Measurements from ENCODE around the gene SREBF1. TPM values are rescaled to one million over a fixed set of nuclear protein-coding genes. Genes with fewer than 3 reads are reported as not detected.

SREBF1 gene
- total and polyA plus RNA-seq, 2 experiments from 2014 or later, result 38.9 to 45.9 TPM

GRCh38 chr17:17824119-17824782 is 12.5 kb downstream of the SREBF1 start:
- H3K36me3 ChIP-seq, result no peaks in the 10 kb centered on the region
- no peaks in the 10 kb centered on the region for H3K9me3 ChIP-seq (ENCODE audit: low read depth)
- TF ChIP-seq CTCF (IDR thresholded peaks at IDR 0.05; ENCODE audit: low read depth, low read length), result no peak
- no peak for DNase-seq (ENCODE audit: low read depth in 1 of 2, low spot score in 1 of 2)
- H3K27ac ChIP-seq, result peak overlapping the region; percentile 64
- H3K4me1 ChIP-seq (ENCODE audit: low read depth), result peaks cover 32% of the 10 kb centered on the region
- peak overlapping the region; percentile 1 for H3K4me3 ChIP-seq
- no peaks in the 10 kb centered on the region for H3K27me3 ChIP-seq

- no peak for TF ChIP-seq CTCF (IDR thresholded peaks at IDR 0.05; ENCODE audit: low read depth, low read length)
- H3K4me1 ChIP-seq (ENCODE audit: low read depth), result peaks cover 32% of the 10 kb centered on the region
- no peaks in the 10 kb centered on the region for H3K27me3 ChIP-seq
- DNase-seq (ENCODE audit: low read depth in 1 of 2, low spot score in 1 of 2), result peak; percentile 88 to 96
- H3K9me3 ChIP-seq (ENCODE audit: low read depth), result no peaks in the 10 kb centered on the region
- peak overlapping the region; percentile 64 for H3K27ac ChIP-seq
- H3K4me3 ChIP-seq, result peak overlapping the region; percentile 39
- H3K36me3 ChIP-seq, result no peaks in the 10 kb centered on the region
Observed at GRCh38 chr17:17823433-17824118, 13.2 kb downstream of the SREBF1 start.

- no peak overlapping the region for H3K27ac ChIP-seq
- H3K36me3 ChIP-seq, result no peaks in the 10 kb centered on the region
- no peak for TF ChIP-seq CTCF (IDR thresholded peaks at IDR 0.05; ENCODE audit: low read depth, low read length)
- H3K9me3 ChIP-seq (ENCODE audit: low read depth), result no peaks in the 10 kb centered on the region
- H3K27me3 ChIP-seq, result no peaks in the 10 kb centered on the region
- H3K4me1 ChIP-seq (ENCODE audit: low read depth), result peaks cover 32% of the 10 kb centered on the region
- DNase-seq (ENCODE audit: low read depth in 1 of 2, low spot score in 1 of 2), result no peak
- peak overlapping the region; percentile 39 for H3K4me3 ChIP-seq
Observed at GRCh38 chr17:17822616-17823015, 14.2 kb downstream of the SREBF1 start.

GRCh38 chr17:17822189-17822588 is 14.6 kb downstream of the SREBF1 start:
- no peak for TF ChIP-seq CTCF (IDR thresholded peaks at IDR 0.05; ENCODE audit: low read depth, low read length)
- no peaks in the 10 kb centered on the region for H3K27me3 ChIP-seq
- peaks cover 32% of the 10 kb centered on the region for H3K4me1 ChIP-seq (ENCODE audit: low read depth)
- no peak overlapping the region for H3K27ac ChIP-seq
- no peak overlapping the region for H3K4me3 ChIP-seq
- peak in 1 of 2 donors; percentile 91 for DNase-seq (ENCODE audit: low read depth in 1 of 2, low spot score in 1 of 2)
- no peaks in the 10 kb centered on the region for H3K36me3 ChIP-seq
- H3K9me3 ChIP-seq (ENCODE audit: low read depth), result no peaks in the 10 kb centered on the region

GRCh38 chr17:17820463-17821158 is 16.2 kb downstream of the SREBF1 start:
- H3K36me3 ChIP-seq, result no peaks in the 10 kb centered on the region
- no peak overlapping the region for H3K27ac ChIP-seq
- no peaks in the 10 kb centered on the region for H3K27me3 ChIP-seq
- H3K4me3 ChIP-seq, result no peak overlapping the region
- H3K9me3 ChIP-seq (ENCODE audit: low read depth), result no peaks in the 10 kb centered on the region
- no peak for DNase-seq (ENCODE audit: low read depth in 1 of 2, low spot score in 1 of 2)
- H3K4me1 ChIP-seq (ENCODE audit: low read depth), result peaks cover 27% of the 10 kb centered on the region
- TF ChIP-seq CTCF (IDR thresholded peaks at IDR 0.05; ENCODE audit: low read depth, low read length), result no peak
